WERI-Rb-1 (cell line): ENCODE results near the gene KCNIP4.

Source experiments
- DNase-seq: peaks from one replicate; pipeline ENCODE4 v3.0.0-alpha.2; 2020
- H3K27ac ChIP-seq: fragments of 250-450 bp; sonication (Bioruptor Pico); 2 replicates; pipeline ENCODE4 v1.5.1; 2020; ENCODE audit warnings: mild to moderate bottlenecking, moderate library complexity
- H3K27me3 ChIP-seq: fragments of 250-450 bp; sonication (Bioruptor Pico); 2 replicates; pipeline ENCODE4 v1.5.1; 2021; ENCODE audit warnings: mild to moderate bottlenecking, low read depth, moderate library complexity; ENCODE audit not compliant: insufficient read depth, severe bottlenecking
- H3K36me3 ChIP-seq: fragments of 250-450 bp; sonication (Bioruptor Pico); 2 replicates; pipeline ENCODE4 v1.5.1; 2020; ENCODE audit warnings: mild to moderate bottlenecking, moderate library complexity
- H3K4me3 ChIP-seq: 2 replicates; pipeline ENCODE4 v1.5.1; 2011; ENCODE audit warnings: low read depth, mild to moderate bottlenecking, control low read depth, low read length
- H3K9me3 ChIP-seq: fragments of 250-450 bp; sonication (Bioruptor Pico); 2 replicates; pipeline ENCODE4 v1.5.1; 2021; ENCODE audit warnings: mild to moderate bottlenecking, moderate library complexity; ENCODE audit not compliant: severe bottlenecking
- CTCF ChIP-seq: IDR thresholded peaks from 2 replicates; pipeline ENCODE4 v1.5.1; 2011; ENCODE audit warnings: low read depth, mild to moderate bottlenecking, control low read depth, inconsistent platforms, low read length

Gene KCNIP4

GRCh38 chr4:20698820-20699219 lies 1249.8 kb downstream of the KCNIP4 start:
- peaks cover 3% of the 10 kb centered on the region for H3K36me3 ChIP-seq
- no peak overlapping the region for H3K27ac ChIP-seq
- H3K4me3 ChIP-seq, result no peak overlapping the region
- H3K9me3 ChIP-seq, result no peaks in the 10 kb centered on the region
- H3K27me3 ChIP-seq, result no peaks in the 10 kb centered on the region
- no peak for DNase-seq
- TF ChIP-seq CTCF, result no peak

GRCh38 chr4:20698382-20698781 lies 1250.2 kb downstream of the KCNIP4 start:
- Histone ChIP-seq H3K36me3 (no peaks in the 10 kb centered on the region), H3K27me3 (no peaks in the 10 kb centered on the region), H3K9me3 (no peaks in the 10 kb centered on the region), H3K27ac (no peak overlapping the region), H3K4me3 (no peak overlapping the region)
- DNase-seq, result no peak
- TF ChIP-seq CTCF, result no peak

GRCh38 chr4:20696815-20697214 lies 1251.8 kb downstream of the KCNIP4 start:
- Histone ChIP-seq H3K27me3 (no peaks in the 10 kb centered on the region), H3K36me3 (no peaks in the 10 kb centered on the region), H3K4me3 (no peak overlapping the region), H3K9me3 (no peaks in the 10 kb centered on the region), H3K27ac (no peak overlapping the region)
- TF ChIP-seq CTCF, result no peak
- no peak for DNase-seq

GRCh38 chr4:20687864-20688263 lies 1260.7 kb downstream of the KCNIP4 start:
- DNase-seq, result no peak
- H3K36me3 ChIP-seq, result no peaks in the 10 kb centered on the region
- no peak overlapping the region for H3K27ac ChIP-seq
- no peaks in the 10 kb centered on the region for H3K9me3 ChIP-seq
- H3K27me3 ChIP-seq, result no peaks in the 10 kb centered on the region
- TF ChIP-seq CTCF, result no peak
- H3K4me3 ChIP-seq, result no peak overlapping the region

- no peak overlapping the region for H3K4me3 ChIP-seq
- no peak overlapping the region for H3K27ac ChIP-seq
- H3K9me3 ChIP-seq, result no peaks in the 10 kb centered on the region
- TF ChIP-seq CTCF, result no peak
- no peaks in the 10 kb centered on the region for H3K27me3 ChIP-seq
- H3K36me3 ChIP-seq, result no peaks in the 10 kb centered on the region
- DNase-seq, result no peak
Observed at GRCh38 chr4:20684852-20685763, 1263.5 kb downstream of the KCNIP4 start.
